ENCODE data around the gene RNF183.

The RNF183 gene

DNA sequence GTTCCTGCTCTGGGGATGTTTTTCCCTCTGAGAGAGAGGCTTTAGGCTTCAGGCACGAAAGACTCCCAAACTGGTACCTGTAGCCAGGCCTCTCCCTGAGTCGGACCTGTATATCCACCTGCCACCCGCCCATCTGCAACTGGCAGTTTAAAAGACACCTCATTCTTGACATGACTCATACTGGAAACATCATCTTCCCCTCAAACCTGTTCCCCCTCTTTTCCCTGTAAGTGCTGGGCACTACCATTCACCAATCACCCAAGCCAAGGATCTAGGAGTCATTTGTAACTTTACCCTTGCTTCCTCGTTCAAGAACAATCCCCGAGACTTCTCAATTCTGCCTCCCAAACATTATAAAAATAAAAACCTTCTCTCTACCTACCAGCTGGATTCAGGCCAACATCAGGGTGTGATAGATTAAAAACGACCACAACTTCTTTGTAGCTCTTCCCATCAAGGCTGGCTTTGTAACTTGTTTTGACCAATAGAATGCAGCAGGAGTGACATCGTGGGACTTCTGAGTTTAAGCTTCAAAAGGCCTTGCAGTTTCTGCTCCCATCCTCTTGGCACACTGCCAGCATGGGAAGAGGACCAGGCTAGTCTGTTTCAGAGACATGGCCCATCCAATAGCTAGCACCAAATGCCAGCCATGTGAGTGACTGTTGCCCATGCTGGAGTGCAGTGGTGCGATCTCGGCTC is 38.7 kb upstream of the RNF183 start:
- no peaks in the 10 kb centered on the region for H3K9me3 ChIP-seq (ENCODE audit: control insufficient read depth, insufficient read depth, low read depth, low read length)
- TF ChIP-seq, protein P1, sequence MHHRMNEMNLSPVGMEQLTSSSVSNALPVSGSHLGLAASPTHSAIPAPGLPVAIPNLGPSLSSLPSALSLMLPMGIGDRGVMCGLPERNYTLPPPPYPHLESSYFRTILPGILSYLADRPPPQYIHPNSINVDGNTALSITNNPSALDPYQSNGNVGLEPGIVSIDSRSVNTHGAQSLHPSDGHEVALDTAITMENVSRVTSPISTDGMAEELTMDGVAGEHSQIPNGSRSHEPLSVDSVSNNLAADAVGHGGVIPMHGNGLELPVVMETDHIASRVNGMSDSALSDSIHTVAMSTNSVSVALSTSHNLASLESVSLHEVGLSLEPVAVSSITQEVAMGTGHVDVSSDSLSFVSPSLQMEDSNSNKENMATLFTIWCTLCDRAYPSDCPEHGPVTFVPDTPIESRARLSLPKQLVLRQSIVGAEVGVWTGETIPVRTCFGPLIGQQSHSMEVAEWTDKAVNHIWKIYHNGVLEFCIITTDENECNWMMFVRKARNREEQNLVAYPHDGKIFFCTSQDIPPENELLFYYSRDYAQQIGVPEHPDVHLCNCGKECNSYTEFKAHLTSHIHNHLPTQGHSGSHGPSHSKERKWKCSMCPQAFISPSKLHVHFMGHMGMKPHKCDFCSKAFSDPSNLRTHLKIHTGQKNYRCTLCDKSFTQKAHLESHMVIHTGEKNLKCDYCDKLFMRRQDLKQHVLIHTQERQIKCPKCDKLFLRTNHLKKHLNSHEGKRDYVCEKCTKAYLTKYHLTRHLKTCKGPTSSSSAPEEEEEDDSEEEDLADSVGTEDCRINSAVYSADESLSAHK (tag by site-specific recombination; IDR thresholded peaks at IDR 0.05): no peak
- TF ChIP-seq, protein P2, sequence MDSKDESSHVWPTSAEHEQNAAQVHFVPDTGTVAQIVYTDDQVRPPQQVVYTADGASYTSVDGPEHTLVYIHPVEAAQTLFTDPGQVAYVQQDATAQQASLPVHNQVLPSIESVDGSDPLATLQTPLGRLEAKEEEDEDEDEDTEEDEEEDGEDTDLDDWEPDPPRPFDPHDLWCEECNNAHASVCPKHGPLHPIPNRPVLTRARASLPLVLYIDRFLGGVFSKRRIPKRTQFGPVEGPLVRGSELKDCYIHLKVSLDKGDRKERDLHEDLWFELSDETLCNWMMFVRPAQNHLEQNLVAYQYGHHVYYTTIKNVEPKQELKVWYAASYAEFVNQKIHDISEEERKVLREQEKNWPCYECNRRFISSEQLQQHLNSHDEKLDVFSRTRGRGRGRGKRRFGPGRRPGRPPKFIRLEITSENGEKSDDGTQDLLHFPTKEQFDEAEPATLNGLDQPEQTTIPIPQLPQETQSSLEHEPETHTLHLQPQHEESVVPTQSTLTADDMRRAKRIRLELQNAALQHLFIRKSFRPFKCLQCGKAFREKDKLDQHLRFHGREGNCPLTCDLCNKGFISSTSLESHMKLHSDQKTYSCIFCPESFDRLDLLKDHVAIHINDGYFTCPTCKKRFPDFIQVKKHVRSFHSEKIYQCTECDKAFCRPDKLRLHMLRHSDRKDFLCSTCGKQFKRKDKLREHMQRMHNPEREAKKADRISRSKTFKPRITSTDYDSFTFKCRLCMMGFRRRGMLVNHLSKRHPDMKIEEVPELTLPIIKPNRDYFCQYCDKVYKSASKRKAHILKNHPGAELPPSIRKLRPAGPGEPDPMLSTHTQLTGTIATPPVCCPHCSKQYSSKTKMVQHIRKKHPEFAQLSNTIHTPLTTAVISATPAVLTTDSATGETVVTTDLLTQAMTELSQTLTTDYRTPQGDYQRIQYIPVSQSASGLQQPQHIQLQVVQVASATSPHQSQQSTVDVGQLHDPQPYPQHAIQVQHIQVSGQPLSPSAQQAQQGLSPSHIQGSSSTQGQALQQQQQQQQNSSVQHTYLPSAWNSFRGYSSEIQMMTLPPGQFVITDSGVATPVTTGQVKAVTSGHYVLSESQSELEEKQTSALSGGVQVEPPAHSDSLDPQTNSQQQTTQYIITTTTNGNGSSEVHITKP (tag by site-specific recombination; IDR thresholded peaks at IDR 0.05): peak; percentile 90
- TF ChIP-seq, protein P3, sequence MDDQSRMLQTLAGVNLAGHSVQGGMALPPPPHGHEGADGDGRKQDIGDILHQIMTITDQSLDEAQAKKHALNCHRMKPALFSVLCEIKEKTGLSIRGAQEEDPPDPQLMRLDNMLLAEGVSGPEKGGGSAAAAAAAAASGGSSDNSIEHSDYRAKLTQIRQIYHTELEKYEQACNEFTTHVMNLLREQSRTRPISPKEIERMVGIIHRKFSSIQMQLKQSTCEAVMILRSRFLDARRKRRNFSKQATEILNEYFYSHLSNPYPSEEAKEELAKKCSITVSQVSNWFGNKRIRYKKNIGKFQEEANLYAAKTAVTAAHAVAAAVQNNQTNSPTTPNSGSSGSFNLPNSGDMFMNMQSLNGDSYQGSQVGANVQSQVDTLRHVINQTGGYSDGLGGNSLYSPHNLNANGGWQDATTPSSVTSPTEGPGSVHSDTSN (CRISPR knock-in tag; IDR thresholded peaks at IDR 0.05): no peak
- TF ChIP-seq ZNF335 (tag by site-specific recombination; conservative IDR thresholded peaks at IDR 0.05): peak; percentile 78
- TF ChIP-seq ZNF223 (tag by site-specific recombination; IDR thresholded peaks at IDR 0.05): no peak
- TF ChIP-seq, protein P4, sequence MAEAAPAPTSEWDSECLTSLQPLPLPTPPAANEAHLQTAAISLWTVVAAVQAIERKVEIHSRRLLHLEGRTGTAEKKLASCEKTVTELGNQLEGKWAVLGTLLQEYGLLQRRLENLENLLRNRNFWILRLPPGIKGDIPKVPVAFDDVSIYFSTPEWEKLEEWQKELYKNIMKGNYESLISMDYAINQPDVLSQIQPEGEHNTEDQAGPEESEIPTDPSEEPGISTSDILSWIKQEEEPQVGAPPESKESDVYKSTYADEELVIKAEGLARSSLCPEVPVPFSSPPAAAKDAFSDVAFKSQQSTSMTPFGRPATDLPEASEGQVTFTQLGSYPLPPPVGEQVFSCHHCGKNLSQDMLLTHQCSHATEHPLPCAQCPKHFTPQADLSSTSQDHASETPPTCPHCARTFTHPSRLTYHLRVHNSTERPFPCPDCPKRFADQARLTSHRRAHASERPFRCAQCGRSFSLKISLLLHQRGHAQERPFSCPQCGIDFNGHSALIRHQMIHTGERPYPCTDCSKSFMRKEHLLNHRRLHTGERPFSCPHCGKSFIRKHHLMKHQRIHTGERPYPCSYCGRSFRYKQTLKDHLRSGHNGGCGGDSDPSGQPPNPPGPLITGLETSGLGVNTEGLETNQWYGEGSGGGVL (tag by site-specific recombination; IDR thresholded peaks at IDR 0.05): 0 out of 2 replicates have a peak, but pooled peaks have one; percentile 62
- ChIA-PET CTCF (interaction anchor here (0.7 kb wide), 1 partner anchor 61 kb away, joined by 3 read pairs; no protein-coding TSS in a partner anchor), POLR2A (interaction anchor here (1.0 to 2.8 kb wide), 3 partner anchors 9 to 68 kb away, joined by 3 to 20 read pairs (median 10); partner anchors contain the start of genes C9orf43 and POLE3)
- H3K27ac ChIP-seq (ENCODE audit: extremely low read depth, low read depth, low read length): no peak overlapping the region
- H3K4me3 ChIP-seq (ENCODE audit: low read depth, low read length): no peak overlapping the region
- no peaks in the 10 kb centered on the region for H3K36me3 ChIP-seq (ENCODE audit: control insufficient read depth in 2 of 2, insufficient read depth in 1 of 2, low read length in 2 of 2)
- 0 out of 2 replicates have a peak, but pooled peaks cover 4% of the 10 kb centered on the region for H3K4me1 ChIP-seq (ENCODE audit: control insufficient read depth, insufficient read depth, low read length)

DNA sequence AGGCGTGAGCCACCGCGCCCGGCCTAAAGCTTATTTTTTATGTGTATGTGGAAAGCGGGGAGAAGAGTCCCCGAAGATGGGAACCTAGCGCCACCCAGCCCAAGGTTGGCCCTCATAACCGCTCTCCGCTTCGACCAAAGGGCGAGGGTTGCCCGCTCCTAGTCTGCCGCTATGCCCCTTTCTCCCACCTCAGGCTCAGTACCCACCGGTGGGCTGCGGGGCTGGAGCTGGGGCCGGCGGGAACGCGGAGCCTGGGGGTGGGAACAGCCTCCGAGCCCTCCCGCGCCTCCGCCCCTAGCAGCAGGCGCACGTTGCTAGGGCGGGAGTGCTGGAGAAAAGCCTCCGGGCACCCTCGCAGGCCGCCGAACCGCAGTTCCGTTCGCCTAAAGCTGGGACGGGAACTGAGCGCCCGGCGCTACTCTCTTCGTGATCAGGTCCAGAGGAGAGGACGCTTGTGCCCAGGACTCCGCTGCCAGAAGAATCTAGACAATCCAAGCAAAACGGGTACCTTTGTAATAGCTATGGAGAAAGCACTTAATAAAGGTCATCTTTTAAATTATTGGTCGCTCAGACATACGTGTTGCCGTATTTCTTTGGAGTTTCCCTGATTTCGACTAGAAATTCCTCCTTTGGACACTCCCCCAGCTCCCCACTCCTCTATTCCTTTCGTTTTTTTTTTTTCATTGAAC is 37.0 kb upstream of the RNF183 start, which contains the start of gene WDR31:
Gene WDR31, minus strand, starts transcription at position 265 of the 689 bp plus-strand sequence. CDS start 8,253 bp downstream, outside the sequence.
- H3K4me1 ChIP-seq (ENCODE audit: control insufficient read depth, insufficient read depth, low read length): 0 out of 2 replicates have a peak, but pooled peaks cover 4% of the 10 kb centered on the region
- peak within 1 kb of the TSS; percentile 57 for H3K27ac ChIP-seq (ENCODE audit: extremely low read depth, low read depth, low read length)
- no peaks in the 10 kb centered on the region for H3K36me3 ChIP-seq (ENCODE audit: control insufficient read depth in 2 of 2, insufficient read depth in 1 of 2, low read length in 2 of 2)
- H3K9me3 ChIP-seq (ENCODE audit: control insufficient read depth, insufficient read depth, low read depth, low read length): no peaks in the 10 kb centered on the region
- peak within 1 kb of the TSS; percentile 82 for H3K4me3 ChIP-seq (ENCODE audit: low read depth, low read length)
- ChIA-PET CTCF (interaction anchor here (0.5 to 1.8 kb wide), 10 partner anchors 10 to 342 kb away, joined by 3 to 7 read pairs (median 4); partner anchors contain the start of genes ALAD, C9orf43, CDC26 and POLE3), POLR2A (interaction anchor here (0.7 to 2.8 kb wide), 20 partner anchors 9 to 283 kb away, joined by 3 to 22 read pairs (median 7); partner anchors contain the start of genes ALAD, BSPRY, C9orf43 and CDC26)
- TF ChIP-seq SP2 (tag by site-specific recombination; IDR thresholded peaks at IDR 0.05) (peak; percentile 88), HOXD13 (CRISPR knock-in tag; IDR thresholded peaks at IDR 0.05; ENCODE audit: borderline replicate concordance) (no peak), ZNF514 (tag by site-specific recombination; IDR thresholded peaks at IDR 0.05) (no peak), REPIN1 (tag by site-specific recombination; IDR thresholded peaks at IDR 0.05; ENCODE audit: low read depth) (0 out of 2 replicates have a peak, but pooled peaks have one; percentile 37), ZSCAN16 (tag by site-specific recombination; IDR thresholded peaks at IDR 0.05) (no peak), ZNF677 (tag by site-specific recombination; IDR thresholded peaks at IDR 0.05) (no peak), ZNF776 (tag by site-specific recombination; IDR thresholded peaks at IDR 0.05; ENCODE audit: borderline replicate concordance) (no peak), ZNF433 (tag by site-specific recombination; IDR thresholded peaks at IDR 0.05; ENCODE audit: low read depth) (no peak), ZNF324 (tag by site-specific recombination; IDR thresholded peaks at IDR 0.05) (peak; percentile 76), ZNF311 (tag by site-specific recombination; IDR thresholded peaks at IDR 0.05; ENCODE audit: borderline replicate concordance) (no peak)
- TF ChIP-seq, protein P5, sequence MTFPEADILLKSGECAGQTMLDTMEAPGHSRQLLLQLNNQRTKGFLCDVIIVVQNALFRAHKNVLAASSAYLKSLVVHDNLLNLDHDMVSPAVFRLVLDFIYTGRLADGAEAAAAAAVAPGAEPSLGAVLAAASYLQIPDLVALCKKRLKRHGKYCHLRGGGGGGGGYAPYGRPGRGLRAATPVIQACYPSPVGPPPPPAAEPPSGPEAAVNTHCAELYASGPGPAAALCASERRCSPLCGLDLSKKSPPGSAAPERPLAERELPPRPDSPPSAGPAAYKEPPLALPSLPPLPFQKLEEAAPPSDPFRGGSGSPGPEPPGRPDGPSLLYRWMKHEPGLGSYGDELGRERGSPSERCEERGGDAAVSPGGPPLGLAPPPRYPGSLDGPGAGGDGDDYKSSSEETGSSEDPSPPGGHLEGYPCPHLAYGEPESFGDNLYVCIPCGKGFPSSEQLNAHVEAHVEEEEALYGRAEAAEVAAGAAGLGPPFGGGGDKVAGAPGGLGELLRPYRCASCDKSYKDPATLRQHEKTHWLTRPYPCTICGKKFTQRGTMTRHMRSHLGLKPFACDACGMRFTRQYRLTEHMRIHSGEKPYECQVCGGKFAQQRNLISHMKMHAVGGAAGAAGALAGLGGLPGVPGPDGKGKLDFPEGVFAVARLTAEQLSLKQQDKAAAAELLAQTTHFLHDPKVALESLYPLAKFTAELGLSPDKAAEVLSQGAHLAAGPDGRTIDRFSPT (tag by site-specific recombination; IDR thresholded peaks at IDR 0.05): peak; percentile 90
- TF ChIP-seq, protein P6, sequence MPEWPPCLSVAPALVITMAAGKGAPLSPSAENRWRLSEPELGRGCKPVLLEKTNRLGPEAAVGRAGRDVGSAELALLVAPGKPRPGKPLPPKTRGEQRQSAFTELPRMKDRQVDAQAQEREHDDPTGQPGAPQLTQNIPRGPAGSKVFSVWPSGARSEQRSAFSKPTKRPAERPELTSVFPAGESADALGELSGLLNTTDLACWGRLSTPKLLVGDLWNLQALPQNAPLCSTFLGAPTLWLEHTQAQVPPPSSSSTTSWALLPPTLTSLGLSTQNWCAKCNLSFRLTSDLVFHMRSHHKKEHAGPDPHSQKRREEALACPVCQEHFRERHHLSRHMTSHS (tag by site-specific recombination; IDR thresholded peaks at IDR 0.05): no peak

Data from HEK293 (cell line).